ENCODE measurements around the gene RPL37A. TPM values are rescaled to one million over a fixed set of nuclear protein-coding genes. Genes with fewer than 3 reads are reported as not detected.

Gene RPL37A
- total and polyA plus RNA-seq, 12 donors: 673 to 4,521 (median 2,299) TPM

GRCh38 chr2:216485745-216486144 lies 12.9 kb upstream of the RPL37A start:
- no peak for TF ChIP-seq POLR2A (IDR thresholded peaks at IDR 0.05)
- no peak for TF ChIP-seq CTCF (IDR thresholded peaks at IDR 0.05)
- Histone ChIP-seq H3K4me1 (replicated peaks in 1 of 2) (peaks cover 0 to 3% of the 10 kb centered on the region in 2 donors), H3K4me3 (no peak overlapping the region), H3K27ac (peak overlapping the region in 1 of 5 donors; percentile 23), H3K36me3 (replicated peaks in 1 of 2) (peaks cover 0 to 11% of the 10 kb centered on the region in 2 donors), H3K9me3 (replicated peaks in 1 of 3) (no peaks in the 10 kb centered on the region), H3K27me3 (no peaks in the 10 kb centered on the region)
- intact Hi-C loops (cut with DNase I): no loop called here
- DNase-seq: peak in 1 of 7 donors; percentile 25
- 52 to 74% (median 71%) methylated on average over 5 of the region's 5 CpGs for WGBS, 4 donors

GRCh38 chr2:216486271-216486670 lies 12.4 kb upstream of the RPL37A start:
- Histone ChIP-seq H3K27me3 (no peaks in the 10 kb centered on the region), H3K9me3 (replicated peaks in 1 of 3) (no peaks in the 10 kb centered on the region), H3K27ac (peak overlapping the region in 1 of 5 donors; percentile 76), H3K4me3 (no peak overlapping the region), H3K4me1 (replicated peaks in 1 of 2) (peaks cover 0 to 3% of the 10 kb centered on the region in 2 donors), H3K36me3 (replicated peaks in 1 of 2) (peaks cover 0 to 11% of the 10 kb centered on the region in 2 donors)
- no peak for DNase-seq
- 79 to 93% (median 86%) methylated on average over 7 of the region's 7 CpGs for WGBS, 4 donors
- TF ChIP-seq CTCF (IDR thresholded peaks at IDR 0.05): no peak
- TF ChIP-seq POLR2A (IDR thresholded peaks at IDR 0.05): no peak
- intact Hi-C loops (cut with DNase I): no loop called here

- intact Hi-C loops (cut with DNase I): no loop called here
- no peaks in the 10 kb centered on the region for H3K27me3 ChIP-seq
- peak in 1 of 7 donors; percentile 33 for DNase-seq
- H3K27ac ChIP-seq: peak overlapping the region in 1 of 5 donors; percentile 76
- TF ChIP-seq CTCF (IDR thresholded peaks at IDR 0.05) (no peak), POLR2A (IDR thresholded peaks at IDR 0.05) (no peak)
- H3K9me3 ChIP-seq (replicated peaks in 1 of 3): no peaks in the 10 kb centered on the region
- peaks cover 0 to 11% of the 10 kb centered on the region in 2 donors for H3K36me3 ChIP-seq (replicated peaks in 1 of 2)
- peaks cover 0 to 3% of the 10 kb centered on the region in 2 donors for H3K4me1 ChIP-seq (replicated peaks in 1 of 2)
- H3K4me3 ChIP-seq: no peak overlapping the region
- WGBS, 4 donors: 50 to 62% (median 56%) methylated on average over 4 of the region's 4 CpGs
These were observed 11.9 kb upstream of the RPL37A start for GRCh38 chr2:216486708-216487107.

GRCh38 chr2:216490061-216490460 lies 8.6 kb upstream of the RPL37A start:
- Histone ChIP-seq H3K27me3 (no peaks in the 10 kb centered on the region), H3K4me3 (no peak overlapping the region), H3K36me3 (replicated peaks in 1 of 2) (no peaks in the 10 kb centered on the region), H3K9me3 (replicated peaks in 1 of 3) (no peaks in the 10 kb centered on the region), H3K27ac (no peak overlapping the region), H3K4me1 (replicated peaks in 1 of 2) (peaks cover 0 to 3% of the 10 kb centered on the region in 2 donors)
- no peak for DNase-seq
- TF ChIP-seq POLR2A (IDR thresholded peaks at IDR 0.05) (no peak), CTCF (IDR thresholded peaks at IDR 0.05) (no peak)
- 65 to 71% (median 69%) methylated on average over 1 of the region's 1 CpG for WGBS, 4 donors
- intact Hi-C loops (cut with DNase I): no loop called here

Measured in adrenal gland (tissue), 12 donors.